GM12864 (cell line): Measurements from ENCODE around the gene MRPS27.

Experiments used
- DNase-seq: peaks from one replicate; pipeline ENCODE4 v3.0.0-alpha.2; 2011; ENCODE audit warnings: low read depth
- H3K4me3 ChIP-seq: 2 replicates; pipeline ENCODE4 v1.5.1; 2011; ENCODE audit warnings: mild to moderate bottlenecking, low read depth, low read length, control low read depth
- TF ChIP-seq, protein P1 (sequence below): IDR thresholded peaks from 2 replicates; pipeline ENCODE4 v1.5.1; 2011; ENCODE audit warnings: low read depth, mild to moderate bottlenecking, moderate library complexity, low read length, control low read depth, inconsistent platforms; ENCODE audit errors: missing control alignments

The MRPS27 gene

DNA sequence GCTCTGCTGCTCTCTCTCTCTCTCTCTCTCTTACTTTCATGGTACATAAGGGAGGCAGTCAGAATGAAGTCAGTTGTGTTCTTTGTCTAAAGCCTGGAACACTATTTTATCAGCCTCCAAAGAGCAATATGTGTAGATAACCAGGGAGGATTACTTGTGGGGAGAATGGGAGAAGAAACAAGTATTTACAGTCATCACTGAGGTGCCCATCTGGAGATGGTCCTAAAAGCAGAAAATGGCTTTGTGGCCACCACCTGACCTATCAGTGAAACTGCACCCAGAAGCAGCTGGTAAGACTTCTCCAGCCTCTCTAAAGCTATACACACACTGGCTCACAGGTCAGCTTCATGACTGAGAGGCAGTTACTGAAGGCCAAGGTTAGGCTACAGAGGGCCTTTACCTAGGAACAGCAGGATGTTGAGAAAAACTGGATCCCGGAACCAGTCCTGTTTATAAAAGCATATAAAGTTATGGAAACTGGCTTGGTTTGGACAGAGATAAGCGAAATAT lies 75.1 kb downstream of the MRPS27 start:
- no peak overlapping the region for H3K4me3 ChIP-seq
- DNase-seq, result no peak

DNA sequence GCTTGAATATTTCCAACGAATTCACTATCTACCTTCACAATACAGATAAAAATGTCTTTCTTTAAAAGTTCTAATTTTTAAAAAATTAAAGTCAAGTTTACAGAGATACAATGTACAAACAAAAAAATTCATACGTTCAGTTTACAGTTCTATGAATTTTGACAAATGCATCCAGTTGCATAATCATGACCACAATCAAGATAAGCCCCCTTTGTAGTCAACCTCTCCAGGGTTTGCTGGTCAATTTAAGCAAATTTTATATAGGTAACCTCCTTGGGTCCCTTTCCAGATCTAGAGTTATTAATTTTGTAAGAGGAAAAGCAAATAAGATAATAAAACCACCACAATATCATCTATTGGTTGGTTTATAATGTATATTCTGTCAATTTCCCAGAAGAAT lies 76.3 kb downstream of the MRPS27 start:
- no peak overlapping the region for H3K4me3 ChIP-seq

More for the DNA sequence above, 75.1 kb downstream of the MRPS27 start:
- TF ChIP-seq, protein P1, sequence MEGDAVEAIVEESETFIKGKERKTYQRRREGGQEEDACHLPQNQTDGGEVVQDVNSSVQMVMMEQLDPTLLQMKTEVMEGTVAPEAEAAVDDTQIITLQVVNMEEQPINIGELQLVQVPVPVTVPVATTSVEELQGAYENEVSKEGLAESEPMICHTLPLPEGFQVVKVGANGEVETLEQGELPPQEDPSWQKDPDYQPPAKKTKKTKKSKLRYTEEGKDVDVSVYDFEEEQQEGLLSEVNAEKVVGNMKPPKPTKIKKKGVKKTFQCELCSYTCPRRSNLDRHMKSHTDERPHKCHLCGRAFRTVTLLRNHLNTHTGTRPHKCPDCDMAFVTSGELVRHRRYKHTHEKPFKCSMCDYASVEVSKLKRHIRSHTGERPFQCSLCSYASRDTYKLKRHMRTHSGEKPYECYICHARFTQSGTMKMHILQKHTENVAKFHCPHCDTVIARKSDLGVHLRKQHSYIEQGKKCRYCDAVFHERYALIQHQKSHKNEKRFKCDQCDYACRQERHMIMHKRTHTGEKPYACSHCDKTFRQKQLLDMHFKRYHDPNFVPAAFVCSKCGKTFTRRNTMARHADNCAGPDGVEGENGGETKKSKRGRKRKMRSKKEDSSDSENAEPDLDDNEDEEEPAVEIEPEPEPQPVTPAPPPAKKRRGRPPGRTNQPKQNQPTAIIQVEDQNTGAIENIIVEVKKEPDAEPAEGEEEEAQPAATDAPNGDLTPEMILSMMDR, result peak; percentile 56

DNA sequence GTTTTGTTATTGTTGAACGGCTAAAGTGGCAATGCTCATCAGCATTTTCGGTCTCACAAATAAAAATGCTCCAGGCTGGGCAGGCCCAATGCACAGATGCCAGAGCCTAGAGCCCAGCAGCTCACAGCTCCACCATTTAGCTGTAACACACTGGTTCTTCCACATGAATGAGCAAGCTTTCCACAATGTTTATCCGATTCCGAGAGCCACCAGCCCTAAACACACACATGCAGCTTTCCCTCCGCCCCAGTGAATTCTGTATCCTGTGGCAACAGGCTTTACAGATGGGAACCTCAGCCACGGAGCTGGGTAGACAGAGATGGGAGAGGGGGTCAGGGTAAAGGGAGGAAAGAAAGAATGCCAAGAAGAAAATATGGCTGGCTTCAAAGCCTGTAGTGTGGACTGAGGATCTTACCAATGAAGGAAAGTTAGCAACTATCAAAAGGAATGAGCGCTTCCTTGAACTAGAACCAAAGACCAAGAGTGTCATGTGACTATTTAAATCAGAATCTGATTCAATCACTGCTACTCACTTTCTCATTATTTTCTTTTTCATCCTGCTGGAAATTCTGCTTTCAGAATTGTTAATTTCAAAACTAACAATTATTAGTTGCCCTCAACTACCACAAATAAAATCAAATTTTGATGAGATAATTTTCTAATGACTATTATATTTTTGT lies 77.1 kb downstream of the MRPS27 start:
- TF ChIP-seq, protein P1, result no peak
- H3K4me3 ChIP-seq, result no peak overlapping the region
- no peak for DNase-seq

More for the DNA sequence above, 76.3 kb downstream of the MRPS27 start:
- no peak for DNase-seq
- TF ChIP-seq, protein P1, result no peak

DNA sequence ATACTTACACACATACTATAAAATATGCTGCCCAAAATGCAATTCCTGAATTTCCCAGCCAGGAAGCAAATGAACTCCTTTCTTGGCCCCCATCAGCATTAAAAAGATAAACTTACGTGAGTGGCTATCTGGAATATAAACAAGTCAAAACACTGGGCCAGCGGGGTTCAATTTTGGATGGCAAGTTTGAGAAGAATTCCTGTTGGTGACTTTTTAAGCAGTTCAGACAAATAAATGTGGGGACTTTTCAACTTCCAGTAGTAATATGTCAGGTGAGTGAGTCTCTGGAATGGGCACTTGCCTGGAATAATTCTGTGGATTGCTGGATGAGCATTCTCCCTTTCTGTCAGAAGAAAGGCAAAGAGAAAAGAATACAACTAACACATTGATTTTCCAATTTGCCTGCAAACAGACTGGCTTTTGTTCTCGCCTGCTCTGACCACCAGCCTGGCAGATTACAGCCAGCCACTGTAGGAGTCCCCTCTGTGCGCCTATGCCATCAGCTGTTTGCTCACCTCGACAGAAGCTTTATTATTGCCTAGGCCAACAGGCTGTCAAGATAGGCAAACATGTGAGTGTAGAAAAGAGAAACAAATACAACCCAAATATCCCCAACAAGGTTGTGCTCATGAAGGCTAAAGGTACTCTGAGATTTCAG lies 78.6 kb downstream of the MRPS27 start:
- no peak for DNase-seq
- H3K4me3 ChIP-seq, result no peak overlapping the region
- TF ChIP-seq, protein P1, result no peak

DNA sequence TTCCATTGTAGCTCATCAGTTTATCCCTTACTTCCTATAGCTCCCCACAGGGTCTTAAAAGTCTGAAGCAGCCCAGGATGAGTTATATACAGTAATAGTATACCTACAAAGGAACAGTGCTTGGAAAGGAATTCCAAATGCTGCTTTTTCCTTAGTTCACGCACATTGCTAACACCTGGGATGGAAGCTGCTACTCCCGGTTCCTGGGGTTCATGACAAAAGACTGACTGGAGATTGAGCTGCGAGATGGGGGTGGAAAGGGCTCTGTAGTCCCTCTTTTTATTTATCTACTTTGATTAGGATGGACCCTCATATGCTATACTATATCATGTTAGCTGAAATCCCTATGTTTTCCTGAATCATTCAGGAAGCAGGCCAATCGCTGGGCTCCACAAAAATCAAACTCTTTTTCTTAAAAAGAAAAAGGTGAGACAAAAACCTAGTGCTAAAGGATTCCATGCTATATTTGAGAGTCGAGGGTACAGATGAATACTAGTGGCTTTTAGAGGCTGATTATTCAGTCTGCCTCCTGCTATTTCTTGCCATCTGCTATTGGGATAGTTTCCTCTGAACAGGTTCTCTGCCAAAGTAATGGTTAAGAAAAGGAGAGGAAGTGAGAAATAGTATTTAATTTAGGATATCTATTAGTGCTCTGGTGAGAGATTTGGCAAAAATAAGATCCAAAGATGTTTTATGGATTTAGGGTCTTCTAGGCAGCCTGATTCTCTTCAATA lies 81.2 kb downstream of the MRPS27 start:
- no peak overlapping the region for H3K4me3 ChIP-seq
- TF ChIP-seq, protein P1, result no peak
- DNase-seq, result no peak

DNA sequence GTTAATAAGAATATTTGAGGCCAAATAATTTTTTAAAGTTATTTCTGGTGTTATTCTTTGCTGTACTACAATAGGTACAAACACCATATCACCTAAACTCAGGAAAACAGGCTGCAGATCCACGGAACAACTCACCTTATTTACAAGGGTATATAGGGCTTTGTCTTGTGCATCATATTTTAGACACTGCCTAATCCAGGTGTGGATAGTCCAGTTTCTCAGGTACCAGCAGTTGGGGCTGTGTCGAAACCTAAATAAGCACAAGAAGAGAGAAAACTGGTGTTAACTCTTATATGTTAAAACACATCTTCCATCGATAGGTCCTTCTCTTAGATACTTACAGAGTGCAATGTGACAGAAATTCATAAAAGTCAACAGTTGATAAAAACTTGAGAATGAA lies 82.2 kb downstream of the MRPS27 start:
- no peak overlapping the region for H3K4me3 ChIP-seq
- DNase-seq, result no peak
- TF ChIP-seq, protein P1, result no peak
